GM19372 (cell line): ENCODE results near the gene S100A14.
"Not testable (repeated sequence)": the region's sequence is repeated elsewhere in the genome, so short reads cannot be mapped to it uniquely, and the experiment has no call there.

Experiments
- ATAC-seq: cut with Tn5 transposase; IDR thresholded peaks from one replicate; pipeline ENCODE4 v1.9.1; 2021; ENCODE audit warnings: mild to moderate bottlenecking, low read depth, moderate library complexity; ENCODE audit not compliant: unreplicated experiment

S100A14 gene

DNA sequence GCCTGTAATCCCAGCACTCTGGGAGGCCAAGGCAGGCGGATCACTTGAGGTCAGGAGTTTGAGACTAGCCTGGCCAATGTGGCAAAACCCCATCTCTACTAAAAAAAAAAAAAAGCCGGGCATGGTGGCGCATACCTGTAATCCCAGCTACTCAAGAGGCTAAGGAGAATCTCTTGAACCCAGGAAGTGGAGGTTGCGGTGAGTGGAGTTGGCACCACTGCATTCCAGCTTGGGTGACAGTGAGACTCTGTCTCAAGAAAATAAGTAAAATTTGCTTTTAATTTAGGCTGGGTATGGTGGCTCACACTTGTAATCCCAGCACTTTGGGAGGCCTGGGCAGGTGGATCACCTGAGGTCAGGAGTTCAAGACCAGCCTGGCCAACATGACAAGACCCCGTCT, 24.1 kb upstream of the S100A14 start:
- not testable (repeated sequence) for ATAC-seq

DNA sequence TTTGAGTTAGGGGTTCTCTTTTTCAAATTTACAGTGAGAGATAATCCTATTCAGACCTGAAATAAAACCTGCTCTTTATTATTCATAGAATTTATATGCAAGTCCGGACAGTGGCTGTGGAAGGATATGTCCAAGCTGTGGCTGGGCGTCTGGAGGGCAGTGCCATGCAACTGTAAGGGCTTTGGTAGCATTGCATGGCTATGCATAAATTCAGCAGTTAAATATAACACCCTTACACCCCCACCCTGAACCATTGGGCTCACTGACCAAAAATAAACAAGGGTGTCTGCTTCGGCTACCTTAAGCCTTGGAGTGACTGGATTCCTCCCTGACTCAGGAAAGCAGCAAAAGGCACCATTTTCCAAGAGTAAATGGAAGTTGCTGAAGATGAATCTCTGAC, 23.2 kb upstream of the S100A14 start:
- ATAC-seq = no peak

DNA sequence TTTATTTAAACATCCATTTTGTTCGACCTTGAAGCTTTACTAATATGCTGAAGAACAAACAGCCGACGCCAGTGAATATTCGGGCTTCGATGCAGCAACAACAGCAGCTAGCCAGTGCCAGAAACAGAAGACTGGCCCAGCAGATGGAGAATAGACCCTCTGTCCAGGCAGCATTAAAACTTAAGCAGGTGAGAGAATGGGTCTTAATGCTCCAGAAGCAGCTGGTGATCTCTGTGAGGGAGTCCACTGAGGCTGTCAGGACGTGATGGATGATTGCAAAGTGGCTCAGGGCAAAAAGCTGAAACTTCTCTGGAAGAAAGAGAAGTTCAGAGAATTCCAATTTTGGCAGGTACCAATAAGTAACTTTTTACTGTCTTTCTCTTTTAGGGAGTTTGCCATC, 22.1 kb upstream of the S100A14 start:
- ATAC-seq = no peak

DNA sequence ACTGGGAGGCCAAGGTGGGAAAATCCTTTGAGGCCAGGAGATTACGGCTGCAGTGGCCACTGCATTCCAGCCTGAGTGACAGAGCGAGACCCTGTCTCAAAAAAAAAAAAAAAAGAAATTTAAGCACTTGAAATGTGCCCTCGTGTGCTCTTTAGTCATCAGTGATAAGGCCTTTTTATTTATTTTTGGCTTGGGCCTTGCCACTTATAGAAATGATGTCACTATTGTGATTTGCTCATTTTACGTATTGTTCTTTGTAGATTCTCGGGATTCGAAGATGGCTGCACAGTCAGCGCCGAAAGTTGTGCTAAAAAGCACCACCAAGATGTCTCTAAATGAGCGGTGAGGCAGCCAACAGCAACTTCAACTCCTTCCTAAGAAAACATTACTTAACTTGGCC, 20.2 kb upstream of the S100A14 start:
- ATAC-seq = no peak

DNA sequence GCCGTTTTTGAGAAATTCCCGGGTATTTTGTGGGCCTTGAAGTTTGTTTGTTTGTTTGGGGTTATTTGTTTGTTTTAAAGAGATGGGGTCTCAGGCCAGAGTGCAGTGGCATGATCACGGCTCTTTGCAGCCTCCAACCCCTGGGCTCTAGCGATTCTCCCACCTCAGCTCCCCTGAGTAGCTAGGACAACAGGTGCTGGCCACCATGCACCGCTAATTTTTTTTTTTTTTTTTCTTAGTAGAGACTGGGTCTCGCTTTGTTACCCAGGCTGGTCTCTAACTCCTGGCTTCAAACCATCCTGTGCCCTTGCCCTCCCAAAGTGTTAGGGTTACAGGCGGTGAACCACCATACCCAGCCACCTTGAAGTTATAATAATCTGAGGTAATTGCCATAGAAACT, 19.7 kb upstream of the S100A14 start:
- no peak for ATAC-seq

DNA sequence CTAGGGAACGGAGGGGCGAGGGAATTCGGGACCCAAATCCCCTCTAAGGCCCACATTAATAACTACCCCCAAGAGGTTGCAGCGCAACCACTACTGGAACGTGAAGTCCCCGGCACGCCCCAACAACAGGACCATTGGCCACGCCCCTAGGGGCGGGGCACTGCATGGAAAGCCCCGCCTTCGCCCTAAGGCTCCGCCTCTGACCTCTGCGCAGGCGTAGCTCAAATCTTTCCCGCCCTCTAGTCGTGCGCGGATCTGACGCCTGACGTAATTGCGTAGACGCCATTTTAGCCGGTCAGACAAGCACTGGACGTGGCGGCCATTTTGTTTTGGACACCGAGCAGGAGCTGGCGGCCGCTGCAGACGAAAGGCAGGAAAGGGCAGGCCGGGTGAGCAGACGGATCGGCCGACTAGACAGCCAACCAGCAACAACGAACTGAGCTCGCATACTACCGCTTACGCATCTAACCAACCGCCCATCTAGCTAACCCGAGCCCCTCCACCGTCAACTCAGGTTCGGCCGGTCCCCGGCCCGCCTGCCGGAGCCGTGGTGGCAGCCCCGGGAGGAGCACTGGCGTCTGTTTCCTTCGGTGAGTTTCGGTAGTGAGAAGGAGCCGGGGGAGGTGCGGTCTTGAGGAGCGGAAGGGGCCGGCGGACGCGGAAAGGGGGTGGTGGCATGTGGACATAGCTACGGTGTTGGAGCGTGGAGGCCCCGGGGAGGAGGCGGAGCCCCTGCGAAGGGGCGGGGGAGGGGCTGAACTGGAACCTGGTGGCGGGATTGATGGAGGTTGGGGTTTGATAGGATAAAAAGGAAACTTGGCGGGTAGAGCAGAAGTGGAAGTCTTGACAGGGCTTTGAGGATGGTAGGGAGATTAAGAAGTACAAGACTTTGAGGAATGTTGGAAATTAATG, 17.9 kb upstream of the S100A14 start, which contains the start of gene CHTOP:
TSS of gene CHTOP (plus strand) at position 313 of the 912 bp plus-strand sequence. CDS start 2,523 bp downstream, outside the sequence.
- ATAC-seq = peak; percentile 92

DNA sequence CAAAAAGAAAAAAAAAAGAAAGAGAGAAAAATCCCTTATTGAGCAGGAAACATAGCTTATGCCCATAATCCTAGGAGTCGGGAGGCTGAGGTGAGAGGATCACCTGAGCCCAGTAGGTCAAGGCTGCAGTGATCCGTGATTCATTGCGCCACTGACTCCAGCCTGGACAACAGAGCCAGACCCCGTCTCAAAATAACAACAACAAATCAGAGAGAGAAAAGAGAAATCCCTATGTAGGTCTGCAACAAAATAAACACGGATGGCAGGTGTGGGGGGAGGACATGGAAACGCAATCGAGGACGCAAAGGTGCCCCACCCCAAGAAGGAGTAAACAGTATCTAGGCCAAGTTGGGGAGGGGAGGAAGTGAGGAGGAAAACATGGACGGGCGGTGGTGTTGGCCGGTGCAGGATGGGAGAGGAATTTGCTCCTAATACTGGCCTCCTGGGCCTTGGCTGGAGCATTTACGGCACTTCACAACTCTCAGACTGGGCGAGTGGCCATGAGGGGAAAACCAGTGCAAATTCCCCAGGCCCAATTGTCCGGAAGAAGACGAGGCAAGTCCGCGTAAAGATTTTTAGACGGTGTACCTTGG, 17.1 kb upstream of the S100A14 start:
- no peak for ATAC-seq

DNA sequence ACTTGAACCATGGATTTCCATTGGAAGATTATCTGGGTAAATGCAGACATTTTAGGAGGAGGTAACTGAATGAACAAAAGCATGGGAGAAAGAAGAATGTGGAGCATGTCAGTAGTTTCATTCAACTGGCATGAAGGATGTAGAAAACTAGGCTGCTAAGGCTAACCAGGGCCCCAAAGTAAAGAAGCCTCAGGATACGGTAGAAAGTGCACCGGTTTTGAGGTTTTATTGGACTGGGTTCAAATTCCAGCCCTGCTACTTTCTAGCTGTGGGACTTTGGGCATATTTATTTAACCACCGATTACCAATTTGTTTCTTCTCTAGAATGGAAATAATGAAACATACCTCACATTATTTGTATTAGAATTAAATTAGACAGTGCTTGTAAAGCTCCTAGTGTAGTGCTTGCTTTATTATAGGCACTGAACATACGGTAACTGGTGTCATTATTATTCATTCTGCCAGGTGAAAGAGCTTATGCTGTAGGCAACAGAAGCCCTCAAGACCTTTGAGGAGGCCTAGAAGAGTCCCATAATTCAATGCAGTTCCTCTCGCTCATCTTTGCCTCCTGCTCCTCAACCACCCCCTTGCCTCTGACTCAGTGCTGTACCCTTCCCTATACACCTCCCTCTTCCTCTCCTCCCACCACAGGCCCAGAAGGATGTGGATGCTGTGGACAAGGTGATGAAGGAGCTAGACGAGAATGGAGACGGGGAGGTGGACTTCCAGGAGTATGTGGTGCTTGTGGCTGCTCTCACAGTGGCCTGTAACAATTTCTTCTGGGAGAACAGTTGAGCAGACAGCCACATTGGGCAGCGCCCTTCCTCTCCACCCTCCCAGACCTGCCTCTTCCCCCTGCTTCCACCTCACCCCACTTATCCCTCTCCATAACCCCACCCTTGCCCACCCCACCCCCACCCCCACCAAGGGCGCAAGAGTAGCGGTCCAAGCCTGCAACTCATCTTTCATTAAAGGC, 15.2 kb upstream of the S100A14 start:
- no peak for ATAC-seq

DNA sequence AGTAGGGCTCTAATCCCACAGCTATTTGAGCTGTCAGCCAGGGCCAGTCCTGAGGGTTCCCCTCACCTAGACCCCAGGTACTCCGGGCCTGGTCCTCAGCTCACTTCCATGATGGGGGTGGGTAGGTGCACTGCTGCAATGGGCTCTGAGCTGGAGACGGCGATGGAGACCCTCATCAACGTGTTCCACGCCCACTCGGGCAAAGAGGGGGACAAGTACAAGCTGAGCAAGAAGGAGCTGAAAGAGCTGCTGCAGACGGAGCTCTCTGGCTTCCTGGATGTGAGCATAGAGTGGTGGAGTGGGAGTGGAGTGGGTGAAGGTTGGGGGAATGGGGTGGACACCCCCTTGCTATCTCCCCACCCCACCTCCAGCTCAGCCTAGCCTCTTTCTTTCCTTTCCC, 14.3 kb upstream of the S100A14 start:
- ATAC-seq = no peak

DNA sequence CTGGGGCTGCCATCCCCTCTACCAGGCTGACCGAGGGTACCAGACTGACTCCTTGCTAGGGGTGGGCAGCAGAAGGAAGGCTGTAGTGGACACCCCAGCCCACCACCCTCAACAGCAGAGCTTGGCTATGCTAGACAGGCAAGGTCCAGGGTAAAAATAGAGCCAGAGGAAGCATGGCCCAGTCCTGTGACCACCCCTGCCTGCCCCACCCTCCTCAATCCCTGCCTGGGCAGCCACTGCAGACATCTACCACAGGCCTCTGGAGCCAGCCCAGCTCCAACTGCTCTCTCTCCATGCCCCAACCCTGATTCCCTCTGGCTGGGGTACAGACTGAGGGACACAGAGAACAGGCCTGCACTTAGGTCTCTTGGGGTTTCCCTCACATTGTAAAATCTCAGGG, 13.8 kb upstream of the S100A14 start:
- no peak for ATAC-seq

DNA sequence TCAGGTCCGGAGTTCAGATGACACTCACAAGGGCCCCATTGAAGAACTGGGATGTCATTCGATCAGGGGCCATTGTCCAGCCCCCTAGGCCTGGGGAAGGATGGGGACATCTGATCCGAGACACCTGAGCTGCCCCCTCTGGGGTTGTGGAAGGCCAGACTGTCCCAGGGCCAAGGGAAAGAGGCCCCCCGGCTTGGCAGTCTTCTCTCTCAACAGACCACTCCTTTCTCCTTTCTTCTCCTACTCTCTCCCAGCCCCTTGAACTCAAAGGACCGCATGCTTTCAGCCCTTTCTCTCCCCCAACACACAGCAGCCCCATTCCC, 13.2 kb upstream of the S100A14 start:
- ATAC-seq = no peak

DNA sequence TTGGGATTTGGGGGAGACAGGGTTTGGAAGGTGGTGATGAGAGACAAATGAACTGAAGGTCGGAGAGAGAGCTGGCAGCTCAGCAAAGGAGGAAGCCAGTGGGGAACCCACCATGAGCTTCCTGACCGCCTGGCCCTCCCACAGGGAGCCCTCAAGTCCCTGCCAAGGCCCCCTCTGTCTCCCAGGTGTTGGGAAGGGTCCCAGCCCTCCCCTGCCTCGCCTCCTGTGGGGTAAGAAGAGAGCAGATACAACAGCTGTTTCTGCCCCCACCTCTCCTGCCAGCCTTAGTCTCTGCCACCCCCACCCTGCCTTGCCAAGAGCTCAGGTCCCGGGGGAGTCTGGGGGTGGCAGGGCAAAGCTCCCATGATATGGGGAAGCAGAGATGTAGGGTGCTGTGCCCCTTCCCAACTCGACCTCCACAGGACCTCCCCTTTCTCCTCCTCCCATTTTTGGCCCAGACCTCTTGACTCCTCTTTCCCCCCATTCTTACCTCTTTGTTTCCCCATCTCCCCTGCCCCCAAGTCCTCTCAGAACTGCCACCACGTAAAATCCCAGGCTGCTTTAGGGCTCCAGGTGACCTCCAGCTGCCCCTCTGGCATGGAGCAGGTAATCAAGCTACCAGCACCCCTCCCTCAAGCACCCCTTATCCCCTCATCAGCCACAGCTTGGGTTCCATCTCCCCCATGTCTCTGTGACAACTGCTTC, 12.7 kb upstream of the S100A14 start:
- no peak for ATAC-seq

DNA sequence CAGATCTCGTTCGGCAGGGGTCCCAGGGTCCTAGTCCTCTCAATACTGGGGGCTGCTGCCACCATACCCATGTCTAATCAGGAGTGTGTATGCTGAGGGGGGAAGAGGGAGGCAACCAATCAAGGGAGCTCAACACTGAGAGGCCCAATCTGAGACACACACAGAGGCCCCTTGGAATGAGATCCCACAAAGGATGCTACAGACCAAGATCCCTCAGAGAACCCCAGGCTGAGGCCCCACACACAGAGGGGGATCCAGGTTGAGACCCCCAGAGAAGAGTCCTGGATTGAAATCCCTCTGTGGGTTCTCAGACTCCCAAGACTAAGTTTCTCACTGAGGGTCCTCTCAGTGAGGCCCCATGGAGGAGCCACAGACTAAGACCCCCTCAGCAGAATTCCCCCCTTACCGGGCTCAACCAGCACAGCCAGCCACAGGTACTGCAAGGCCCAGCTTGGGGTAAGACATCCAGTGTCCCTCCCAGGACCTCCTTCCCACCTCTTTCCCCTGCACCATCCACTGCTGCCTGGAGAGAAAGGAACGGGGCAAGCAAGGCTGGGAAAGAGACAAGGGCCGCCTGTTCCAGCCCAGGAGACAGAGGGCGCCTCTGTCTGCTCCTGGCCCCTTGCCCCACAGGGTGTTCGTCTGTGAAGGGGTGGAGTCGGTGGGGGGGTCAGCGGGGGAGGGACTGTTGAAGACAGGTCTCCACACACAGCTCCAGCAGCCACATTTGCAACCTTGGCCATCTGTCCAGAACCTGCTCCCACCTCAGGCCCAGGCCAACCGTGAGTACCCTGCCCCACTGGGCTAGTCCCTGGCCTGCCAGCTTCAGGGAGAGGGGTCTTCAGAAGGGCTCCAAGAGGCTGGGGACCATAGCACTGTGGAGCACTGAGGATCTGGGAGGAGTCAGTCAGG, 11.8 kb upstream of the S100A14 start, which contains the start of gene S100A1:
TSS of gene S100A1 (plus strand) at position 720 of the 912 bp plus-strand sequence. CDS start 2,088 bp downstream, outside the sequence.
- ATAC-seq = no peak

DNA sequence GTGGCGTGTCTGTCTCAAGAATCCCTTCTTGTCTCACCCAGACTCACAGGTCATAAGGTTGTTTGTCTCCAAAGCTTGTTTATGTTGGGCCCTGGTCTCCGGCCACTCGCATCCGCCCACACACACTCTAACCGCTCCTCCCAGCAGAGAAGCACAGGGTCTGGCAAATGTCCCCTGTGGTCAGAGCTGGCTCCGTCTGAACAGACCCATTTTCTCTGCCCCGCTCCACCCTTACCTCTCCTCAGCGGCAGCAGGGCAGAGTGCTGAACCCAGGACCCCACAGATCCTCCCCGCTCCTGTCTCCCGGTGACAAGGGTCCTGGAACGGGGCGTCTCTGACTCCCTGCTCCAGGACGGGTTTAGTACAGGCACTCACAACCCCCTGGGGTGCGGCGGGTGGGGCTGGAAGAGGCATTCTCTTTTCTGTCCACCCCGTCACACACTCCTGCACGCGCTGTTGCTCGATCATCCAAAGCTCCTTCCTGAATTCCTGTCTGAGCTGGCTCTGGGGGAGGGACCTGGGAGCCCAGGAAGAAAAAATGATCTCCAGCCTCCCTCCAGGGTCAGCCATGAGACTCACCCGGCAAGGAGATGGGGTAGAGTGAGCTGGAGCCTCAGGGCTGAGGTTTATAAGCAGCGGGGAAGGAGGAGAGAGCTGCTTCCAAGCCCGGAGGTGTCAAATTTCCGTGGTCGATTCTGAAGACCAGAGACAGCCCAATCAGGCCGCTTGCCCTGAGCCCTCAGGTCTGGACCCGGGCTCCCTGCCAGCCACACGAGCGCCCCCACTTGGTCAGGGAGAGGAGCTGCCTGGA, 11.0 kb upstream of the S100A14 start, which contains the start of gene S100A13:
TSS of gene S100A13 (minus strand) at position 602 of the 811 bp plus-strand sequence. CDS start 1,033 bp downstream, outside the sequence.
- ATAC-seq = no peak

DNA sequence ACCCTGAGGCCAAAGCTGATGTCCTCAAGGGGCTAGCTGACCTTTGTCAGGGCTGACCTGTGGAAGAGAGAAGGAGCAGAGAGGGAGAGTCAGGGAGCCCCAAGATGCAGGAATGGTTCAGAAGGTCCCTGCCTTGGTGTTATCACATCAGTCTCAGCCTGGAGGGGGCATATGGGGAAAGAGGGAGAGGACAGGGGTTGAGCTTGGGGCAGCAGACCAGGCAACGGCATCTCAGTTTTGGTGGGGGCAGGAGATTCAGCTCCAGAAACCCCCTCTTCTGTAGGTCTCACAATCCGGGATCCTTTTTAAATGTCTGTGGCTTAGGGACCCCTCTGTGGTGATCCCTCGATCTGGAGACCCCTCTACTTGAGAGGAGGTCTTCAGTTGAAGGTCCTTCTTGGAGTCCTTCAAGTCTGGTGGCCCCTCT, 10.4 kb upstream of the S100A14 start:
- no peak for ATAC-seq

DNA sequence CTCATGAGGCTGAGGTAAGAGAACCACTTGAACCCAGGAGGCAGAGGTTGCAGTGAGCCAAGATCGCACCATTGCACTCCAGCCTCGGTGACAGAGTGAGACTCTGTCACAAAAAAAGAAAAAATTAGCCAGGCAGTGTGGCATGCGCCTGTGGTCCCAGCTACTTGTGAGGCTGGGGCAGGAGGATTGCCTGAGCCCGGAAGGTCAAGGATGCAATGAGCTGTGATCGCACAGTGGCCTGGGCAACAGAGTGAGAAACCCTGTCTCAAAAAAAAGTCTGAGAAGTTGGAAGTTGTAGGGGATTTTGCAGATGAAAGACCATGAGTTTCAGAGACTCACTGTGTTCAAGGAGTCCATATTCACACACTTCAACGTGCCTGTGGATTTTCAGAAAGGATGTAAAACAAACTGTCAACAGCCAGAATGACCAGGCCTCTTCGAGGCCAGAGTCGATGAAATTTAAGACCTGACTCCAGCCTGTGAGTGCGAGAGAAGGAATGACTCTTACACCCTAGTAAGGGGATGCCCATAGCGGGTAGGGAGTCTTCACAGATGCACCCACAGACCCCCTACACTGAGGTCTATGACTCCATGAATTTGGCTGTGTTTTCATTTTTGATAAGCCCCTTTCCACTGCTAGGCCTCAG, 9.0 kb upstream of the S100A14 start:
- no peak for ATAC-seq

DNA sequence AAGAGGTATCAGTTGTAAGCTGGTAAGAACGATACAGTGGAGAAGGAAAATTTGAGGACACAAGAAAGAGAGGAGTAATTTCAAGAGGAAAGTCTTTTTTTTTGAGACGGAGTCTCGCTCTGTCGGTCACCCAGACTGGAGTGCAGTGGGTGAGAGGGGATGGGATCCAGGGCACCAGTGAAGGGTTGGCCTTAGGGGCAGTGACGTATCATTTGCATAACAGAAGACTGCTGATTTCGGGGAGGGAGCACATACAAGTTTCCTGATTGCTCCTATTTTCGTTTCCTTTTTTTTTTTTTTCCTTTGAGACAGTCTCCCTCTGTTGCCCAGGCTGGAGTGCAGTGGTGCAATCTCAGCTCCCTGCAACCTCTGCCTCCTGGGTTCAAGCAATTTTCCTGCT, 7.0 kb upstream of the S100A14 start:
- no peak for ATAC-seq

DNA sequence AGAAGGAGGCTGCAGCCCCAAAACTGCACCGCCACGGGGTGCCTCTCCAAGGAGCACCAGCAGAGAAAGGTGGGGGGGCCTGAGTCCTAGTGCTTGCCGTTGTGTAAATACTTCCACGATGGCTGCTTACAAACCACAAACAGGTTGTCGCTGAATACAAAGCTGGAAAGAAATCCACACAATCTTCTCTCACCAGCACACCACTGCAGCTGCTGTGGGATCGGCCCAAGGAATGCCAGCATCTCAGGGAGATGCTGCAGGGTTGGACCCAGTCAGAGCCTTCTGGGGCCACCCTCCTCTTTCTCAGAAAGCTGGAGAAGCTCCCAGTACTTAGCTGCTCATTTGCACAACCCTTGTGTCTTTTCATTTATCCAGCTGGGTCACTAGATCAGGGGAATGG, 3.0 kb upstream of the S100A14 start:
- ATAC-seq = no peak
